ENCODE measurements around the gene APRT. TPM values are rescaled to one million over a fixed set of nuclear protein-coding genes. Genes with fewer than 3 reads are reported as not detected.

The APRT gene
- total and polyA plus RNA-seq, 9 of the 15 experiments (the other 6 are each of a cell fraction or from before 2014, with no cell fraction given) = 41.7 to 409 (median 146) TPM

DNA sequence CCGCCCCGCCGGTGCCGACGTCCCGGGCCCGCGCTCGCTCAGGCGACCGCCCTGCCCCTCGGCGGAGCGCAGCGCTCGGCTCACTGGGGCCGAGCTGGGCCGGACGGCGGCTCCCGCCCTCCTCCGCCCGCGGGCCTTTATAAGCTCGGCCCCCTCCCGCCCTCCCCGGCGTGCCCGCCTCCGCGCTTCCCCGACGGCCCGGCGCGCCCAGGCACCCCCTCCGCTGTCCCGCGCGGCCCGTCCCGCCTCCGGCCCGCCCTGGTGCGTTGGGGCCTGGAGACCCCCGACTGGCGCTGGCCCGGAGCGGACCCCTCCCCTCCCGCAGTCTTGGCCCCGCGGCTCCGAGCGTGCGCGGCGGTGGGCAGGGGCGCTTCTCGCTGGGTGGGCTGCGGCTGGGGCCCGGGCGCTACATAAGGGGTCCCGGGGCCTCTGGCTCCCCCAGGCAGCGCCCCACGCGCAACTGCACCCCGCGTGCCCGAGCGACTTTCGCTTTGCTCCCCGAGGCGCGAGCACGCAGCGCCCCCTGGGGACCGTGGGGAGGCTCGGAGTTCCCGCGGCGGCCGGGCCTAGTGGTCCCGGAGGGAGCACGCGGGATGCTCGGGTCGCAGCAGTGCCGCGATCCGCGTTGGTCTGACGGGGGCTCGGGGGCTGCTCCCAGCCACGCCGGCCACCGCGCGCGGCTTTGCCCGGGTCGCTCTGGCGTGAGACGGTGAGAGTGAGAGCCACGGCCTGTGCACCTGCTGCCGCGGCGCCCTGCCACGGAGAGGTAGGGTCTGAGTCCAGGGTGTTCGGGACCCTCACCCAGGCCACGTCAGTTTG lies 26.4 kb downstream of the APRT start, which contains the start of gene PIEZO1 (continued):
- TF ChIP-seq, protein P1, sequence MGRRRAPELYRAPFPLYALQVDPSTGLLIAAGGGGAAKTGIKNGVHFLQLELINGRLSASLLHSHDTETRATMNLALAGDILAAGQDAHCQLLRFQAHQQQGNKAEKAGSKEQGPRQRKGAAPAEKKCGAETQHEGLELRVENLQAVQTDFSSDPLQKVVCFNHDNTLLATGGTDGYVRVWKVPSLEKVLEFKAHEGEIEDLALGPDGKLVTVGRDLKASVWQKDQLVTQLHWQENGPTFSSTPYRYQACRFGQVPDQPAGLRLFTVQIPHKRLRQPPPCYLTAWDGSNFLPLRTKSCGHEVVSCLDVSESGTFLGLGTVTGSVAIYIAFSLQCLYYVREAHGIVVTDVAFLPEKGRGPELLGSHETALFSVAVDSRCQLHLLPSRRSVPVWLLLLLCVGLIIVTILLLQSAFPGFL (CRISPR knock-in tag; IDR thresholded peaks at IDR 0.05) = no peak
- TF ChIP-seq BHLHE40 (IDR thresholded peaks at IDR 0.05; ENCODE audit: low read length) (peak; percentile 42; the same call in 1 of the 2 replicates), CBFA2T3 (IDR thresholded peaks at IDR 0.05) (0 out of 2 replicates have a peak, but pooled peaks have one; percentile 17), BRF1 (IDR thresholded peaks at IDR 0.05; ENCODE audit: borderline replicate concordance, extremely low read depth, insufficient read length) (no peak), NUFIP1 (IDR thresholded peaks at IDR 0.05; ENCODE audit: partially characterized antibody) (peak; percentile 12), ETV6 (IDR thresholded peaks at IDR 0.05; ENCODE audit: borderline replicate concordance in 1 of 2, low read depth in 2 of 2, low read length in 1 of 2) (no peak), ETV6 (CRISPR knock-in tag; IDR thresholded peaks at IDR 0.05; ENCODE audit: borderline replicate concordance) (peak; percentile 97), PHF21A (IDR thresholded peaks at IDR 0.05; ENCODE audit: borderline replicate concordance, low read depth) (0 out of 2 replicates have a peak, but pooled peaks have one; percentile 17), TOE1 (IDR thresholded peaks at IDR 0.05; ENCODE audit: borderline replicate concordance) (peak; percentile 57; the same call in 1 of the 2 replicates), TOE1 (CRISPR knock-in tag; IDR thresholded peaks at IDR 0.05; ENCODE audit: borderline replicate concordance, low read depth) (peak; percentile 90; the same call in 1 of the 2 replicates), JUND (IDR thresholded peaks at IDR 0.05; ENCODE audit: borderline replicate concordance, low read depth, low read length) (peak; percentile 28; the same call in 1 of the 2 replicates), JUND (tag; IDR thresholded peaks at IDR 0.05; ENCODE audit: borderline replicate concordance, low read depth, low read length) (no peak), ZNF444 (CRISPR knock-in tag; IDR thresholded peaks at IDR 0.05) (no peak), HMGN3 (IDR thresholded peaks at IDR 0.05; ENCODE audit: borderline replicate concordance, extremely low read depth, insufficient read length, low read depth, low read length) (no peak)
- TF ChIP-seq, protein P2, sequence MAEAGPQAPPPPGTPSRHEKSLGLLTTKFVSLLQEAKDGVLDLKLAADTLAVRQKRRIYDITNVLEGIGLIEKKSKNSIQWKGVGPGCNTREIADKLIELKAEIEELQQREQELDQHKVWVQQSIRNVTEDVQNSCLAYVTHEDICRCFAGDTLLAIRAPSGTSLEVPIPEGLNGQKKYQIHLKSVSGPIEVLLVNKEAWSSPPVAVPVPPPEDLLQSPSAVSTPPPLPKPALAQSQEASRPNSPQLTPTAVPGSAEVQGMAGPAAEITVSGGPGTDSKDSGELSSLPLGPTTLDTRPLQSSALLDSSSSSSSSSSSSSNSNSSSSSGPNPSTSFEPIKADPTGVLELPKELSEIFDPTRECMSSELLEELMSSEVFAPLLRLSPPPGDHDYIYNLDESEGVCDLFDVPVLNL (CRISPR knock-in tag; IDR thresholded peaks at IDR 0.05; ENCODE audit: low read depth) = peak; percentile 85
- TF ChIP-seq, protein P3, sequence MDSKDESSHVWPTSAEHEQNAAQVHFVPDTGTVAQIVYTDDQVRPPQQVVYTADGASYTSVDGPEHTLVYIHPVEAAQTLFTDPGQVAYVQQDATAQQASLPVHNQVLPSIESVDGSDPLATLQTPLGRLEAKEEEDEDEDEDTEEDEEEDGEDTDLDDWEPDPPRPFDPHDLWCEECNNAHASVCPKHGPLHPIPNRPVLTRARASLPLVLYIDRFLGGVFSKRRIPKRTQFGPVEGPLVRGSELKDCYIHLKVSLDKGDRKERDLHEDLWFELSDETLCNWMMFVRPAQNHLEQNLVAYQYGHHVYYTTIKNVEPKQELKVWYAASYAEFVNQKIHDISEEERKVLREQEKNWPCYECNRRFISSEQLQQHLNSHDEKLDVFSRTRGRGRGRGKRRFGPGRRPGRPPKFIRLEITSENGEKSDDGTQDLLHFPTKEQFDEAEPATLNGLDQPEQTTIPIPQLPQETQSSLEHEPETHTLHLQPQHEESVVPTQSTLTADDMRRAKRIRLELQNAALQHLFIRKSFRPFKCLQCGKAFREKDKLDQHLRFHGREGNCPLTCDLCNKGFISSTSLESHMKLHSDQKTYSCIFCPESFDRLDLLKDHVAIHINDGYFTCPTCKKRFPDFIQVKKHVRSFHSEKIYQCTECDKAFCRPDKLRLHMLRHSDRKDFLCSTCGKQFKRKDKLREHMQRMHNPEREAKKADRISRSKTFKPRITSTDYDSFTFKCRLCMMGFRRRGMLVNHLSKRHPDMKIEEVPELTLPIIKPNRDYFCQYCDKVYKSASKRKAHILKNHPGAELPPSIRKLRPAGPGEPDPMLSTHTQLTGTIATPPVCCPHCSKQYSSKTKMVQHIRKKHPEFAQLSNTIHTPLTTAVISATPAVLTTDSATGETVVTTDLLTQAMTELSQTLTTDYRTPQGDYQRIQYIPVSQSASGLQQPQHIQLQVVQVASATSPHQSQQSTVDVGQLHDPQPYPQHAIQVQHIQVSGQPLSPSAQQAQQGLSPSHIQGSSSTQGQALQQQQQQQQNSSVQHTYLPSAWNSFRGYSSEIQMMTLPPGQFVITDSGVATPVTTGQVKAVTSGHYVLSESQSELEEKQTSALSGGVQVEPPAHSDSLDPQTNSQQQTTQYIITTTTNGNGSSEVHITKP (IDR thresholded peaks at IDR 0.05; ENCODE audit: partially characterized antibody) = peak; percentile 45
- TF ChIP-seq, protein P4, sequence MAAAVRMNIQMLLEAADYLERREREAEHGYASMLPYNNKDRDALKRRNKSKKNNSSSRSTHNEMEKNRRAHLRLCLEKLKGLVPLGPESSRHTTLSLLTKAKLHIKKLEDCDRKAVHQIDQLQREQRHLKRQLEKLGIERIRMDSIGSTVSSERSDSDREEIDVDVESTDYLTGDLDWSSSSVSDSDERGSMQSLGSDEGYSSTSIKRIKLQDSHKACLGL (CRISPR knock-in tag; IDR thresholded peaks at IDR 0.05; ENCODE audit: borderline replicate concordance, poor library complexity, severe bottlenecking) = peak; percentile 80
